A673 (cell line): ENCODE results near the gene SHC3. TPM values are rescaled to one million over a fixed set of nuclear protein-coding genes. Genes with fewer than 3 reads are reported as not detected.

Experiments used
- BruUV-seq: library from RNA; stranded (reverse); fragments of 400-500 nt; replicated peaks from 2 replicates; lab custom pipeline; 2021; lab: Mats Ljungman, UMichigan
- CTCF ChIA-PET: fragments of 300-600 bp; sonication (Branson Sonifier 250); formaldehyde crosslinking; loops from one replicate; lab custom pipeline; 2022; ENCODE audit warnings: antibody characterized with exemption; lab: Charles Lee
- POLR2A ChIA-PET: fragments of 300-600 bp; sonication (Branson Sonifier 250); formaldehyde crosslinking; loops from one replicate; lab custom pipeline; 2022; ENCODE audit warnings: antibody characterized with exemption; ENCODE audit not compliant: low non-redundant PET; lab: Charles Lee
- DNase-seq: peaks from one replicate; pipeline ENCODE4 v3.0.0-alpha.2; 2015; ENCODE audit warnings: low spot score
- H3K27ac ChIP-seq: fragments of 200-600 bp; sonication (generic); 2 replicates; pipeline ENCODE4 v1.5.1; 2016; ENCODE audit warnings: mixed run types, low read depth, mild to moderate bottlenecking, mixed read lengths, antibody characterized with exemption, low read length; ENCODE audit not compliant: poor library complexity, severe bottlenecking
- H3K27me3 ChIP-seq: fragments of 200-600 bp; sonication (generic); replicated peaks from 2 replicates; pipeline ENCODE4 v1.6.1; 2017; ENCODE audit warnings: mixed run types, low read depth, mild to moderate bottlenecking, mixed read lengths, antibody characterized with exemption, low read length; ENCODE audit not compliant: insufficient read depth, poor library complexity
- H3K36me3 ChIP-seq: fragments of 200-600 bp; sonication (generic); 2 replicates; pipeline ENCODE4 v1.6.1; 2016; ENCODE audit warnings: mixed run types, mild to moderate bottlenecking, mixed read lengths, antibody characterized with exemption, low read length; ENCODE audit not compliant: insufficient read depth, poor library complexity, severe bottlenecking
- H3K4me1 ChIP-seq: fragments of 200-600 bp; sonication (generic); 2 replicates; pipeline ENCODE4 v1.6.1; 2017; ENCODE audit warnings: mixed run types, mild to moderate bottlenecking, mixed read lengths, antibody characterized with exemption, low read length; ENCODE audit not compliant: insufficient read depth, poor library complexity, severe bottlenecking
- H3K4me3 ChIP-seq: fragments of 200-600 bp; sonication (generic); 2 replicates; pipeline ENCODE4 v1.5.1; 2016; ENCODE audit warnings: low read depth, mixed run types, mild to moderate bottlenecking, mixed read lengths, low read length; ENCODE audit not compliant: poor library complexity, severe bottlenecking
- H3K9me3 ChIP-seq: fragments of 200-600 bp; sonication (generic); 2 replicates; pipeline ENCODE4 v1.6.1; 2016; ENCODE audit warnings: mixed run types, low read depth, mild to moderate bottlenecking, mixed read lengths, antibody characterized with exemption, low read length; ENCODE audit not compliant: poor library complexity, severe bottlenecking
- CTCF ChIP-seq: fragments of 300-800, 200-600 bp; sonication (generic); conservative IDR thresholded peaks from 2 replicates; pipeline ENCODE4 v1.5.1; 2017; ENCODE audit warnings: low read depth, mild to moderate bottlenecking, antibody characterized with exemption, low read length, moderate library complexity, mixed read lengths
- EZH2 ChIP-seq: fragments of 200-600 bp; sonication (generic); IDR thresholded peaks from 2 replicates; pipeline ENCODE4 v1.6.1; 2017; ENCODE audit warnings: borderline replicate concordance, low read depth, mild to moderate bottlenecking, mixed read lengths, antibody characterized with exemption, low read length; ENCODE audit not compliant: poor library complexity, severe bottlenecking
- intact Hi-C: fragments of 100-400 bp; cut with micrococcal nuclease; formaldehyde crosslinking; loops from one replicate; pipeline ENCODE4 v1.10.0; 2022; ENCODE audit not compliant: unreplicated experiment
- total RNA-seq: library from RNA; stranded (reverse); gene quantifications from 2 replicates; pipeline ENCODE4 v1.2.3, GENCODE V29; 2021

Gene SHC3
- total RNA-seq, 1 experiment from 2014 or later = 6.6 TPM

DNA sequence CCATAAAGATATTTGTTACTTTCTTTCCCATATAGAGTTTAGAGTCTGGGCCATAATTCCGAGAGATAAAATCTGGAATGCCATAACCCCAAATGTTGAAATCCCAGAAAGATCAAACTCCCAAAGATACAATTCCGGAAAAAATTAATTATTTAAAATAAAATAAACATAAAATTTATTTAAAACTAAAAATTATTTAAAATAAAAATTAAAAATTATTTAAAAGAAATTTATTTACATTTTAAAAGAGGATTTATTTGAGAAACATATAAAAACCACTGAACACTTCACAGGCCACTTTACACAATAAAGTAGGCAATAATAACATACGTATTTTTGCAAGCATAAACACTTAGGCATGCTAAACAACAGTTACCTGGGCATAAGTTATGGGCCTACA, 57.9 kb downstream of the SHC3 start:
- Histone ChIP-seq H3K36me3 (no peaks in the 10 kb centered on the region), H3K27ac (no peak overlapping the region), H3K4me1 (no peaks in the 10 kb centered on the region), H3K4me3 (no peak overlapping the region), H3K9me3 (no peaks in the 10 kb centered on the region), H3K27me3 (no peaks in the 10 kb centered on the region)
- CTCF ChIA-PET = no interaction called here
- POLR2A ChIA-PET = no interaction called here
- no peak for DNase-seq
- TF ChIP-seq CTCF = no peak
- TF ChIP-seq EZH2 = no peak
- intact Hi-C loops = no loop called here
- no TSS peak for BruUV-seq

- ChIA-PET POLR2A (no interaction called here), CTCF (no interaction called here)
- H3K4me3 ChIP-seq = no peak overlapping the region
- H3K4me1 ChIP-seq = no peaks in the 10 kb centered on the region
- H3K27ac ChIP-seq = no peak overlapping the region
- H3K36me3 ChIP-seq = no peaks in the 10 kb centered on the region
- BruUV-seq = no TSS peak
- H3K27me3 ChIP-seq = no peaks in the 10 kb centered on the region
- no peak for TF ChIP-seq CTCF
- TF ChIP-seq EZH2 = no peak
- H3K9me3 ChIP-seq = no peaks in the 10 kb centered on the region
- intact Hi-C loops = no loop called here
- DNase-seq = no peak
Measured at GRCh38 chr9:89116805-89117192, 61.8 kb downstream of the SHC3 start.

DNA sequence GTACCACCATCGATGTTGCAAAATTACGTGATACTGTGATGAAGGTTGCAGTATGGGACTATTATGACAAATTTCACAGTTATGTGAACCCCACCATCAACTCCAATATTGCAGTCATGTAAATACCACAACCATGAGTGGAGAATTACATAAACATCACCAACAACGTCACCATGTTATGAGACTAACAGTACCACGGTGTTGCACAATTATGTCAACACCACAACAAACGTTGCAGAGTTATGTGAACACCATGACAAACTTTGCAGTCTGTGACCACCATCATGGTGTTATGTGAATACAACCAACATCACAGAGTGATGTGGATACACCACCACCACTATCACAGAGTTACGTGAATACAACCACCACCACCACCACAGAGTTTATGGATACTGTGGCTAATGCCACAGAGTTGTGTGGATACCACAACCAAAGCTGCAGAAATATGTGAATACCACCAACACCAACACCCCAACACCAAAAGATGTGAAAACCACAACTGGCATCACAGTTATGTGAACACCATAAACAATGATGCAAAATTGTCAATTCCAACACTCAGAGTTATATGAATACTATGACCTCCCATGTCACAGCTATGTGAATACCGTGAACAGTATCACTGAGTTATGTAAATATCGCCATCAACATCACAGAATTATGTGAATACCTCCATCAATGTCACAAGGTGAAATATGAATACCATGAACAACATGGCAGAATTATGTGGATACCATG, 62.4 kb downstream of the SHC3 start:
- Histone ChIP-seq H3K27me3 (no peaks in the 10 kb centered on the region), H3K36me3 (no peaks in the 10 kb centered on the region), H3K4me3 (no peak overlapping the region), H3K4me1 (no peaks in the 10 kb centered on the region), H3K27ac (no peak overlapping the region), H3K9me3 (no peaks in the 10 kb centered on the region)
- DNase-seq = no peak
- ChIA-PET POLR2A (no interaction called here), CTCF (no interaction called here)
- BruUV-seq = no TSS peak
- TF ChIP-seq EZH2 = no peak
- no peak for TF ChIP-seq CTCF
- intact Hi-C loops = no loop called here
